Activated CD4-positive, alpha-beta T cell treated with anti-CD3 and anti-CD28 coated beads, Interleukin-2, amount 50 U/mL, for 24 hours (primary cell): ENCODE results near the gene CAV2.

Experiments used
- DNase-seq, 2 donors: peaks; one replicate each; pipeline ENCODE4 v3.0.0-alpha.2; 2020; ENCODE audit warnings: low read depth in 1 of 2, low spot score in 1 of 2

The CAV2 gene

DNA sequence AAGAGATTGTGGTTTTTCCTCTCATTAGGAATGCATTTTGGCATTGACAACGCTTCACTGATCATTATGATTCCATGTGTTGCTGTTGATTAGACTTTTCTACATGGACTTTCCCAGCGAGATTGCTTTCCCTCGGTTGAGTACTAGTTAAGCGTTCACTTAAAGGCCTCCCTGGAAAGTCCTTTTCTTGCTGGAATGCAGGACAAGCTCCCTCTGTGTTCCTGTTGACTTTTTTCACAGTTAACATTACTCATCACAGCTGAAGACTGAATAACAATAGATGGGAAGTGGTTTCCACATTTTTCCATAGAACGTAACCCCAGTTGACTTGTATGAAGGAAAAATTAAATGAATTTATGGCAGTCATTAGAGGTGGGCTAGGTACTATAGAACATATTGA, 22.7 kb downstream of the CAV2 start:
- DNase-seq: no peak

DNA sequence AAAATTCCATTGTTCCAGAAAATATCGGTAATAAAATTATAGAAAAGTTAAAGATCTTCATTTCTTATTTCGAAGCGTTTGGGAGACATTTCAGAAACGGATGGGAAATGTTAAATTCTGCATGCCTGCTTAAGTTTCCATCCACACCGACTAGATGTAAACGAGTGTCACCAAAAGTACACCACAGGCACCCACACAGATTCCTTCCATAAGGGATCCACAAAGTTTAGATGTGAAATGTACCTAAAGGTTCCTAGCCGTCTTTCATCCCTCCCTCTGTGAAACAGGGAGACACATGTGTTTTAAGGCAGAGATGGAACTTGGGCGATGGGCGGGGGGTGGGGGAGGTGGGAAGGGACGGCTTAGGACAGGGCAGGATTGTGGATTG, 24.7 kb downstream of the CAV2 start:
- DNase-seq: no peak

DNA sequence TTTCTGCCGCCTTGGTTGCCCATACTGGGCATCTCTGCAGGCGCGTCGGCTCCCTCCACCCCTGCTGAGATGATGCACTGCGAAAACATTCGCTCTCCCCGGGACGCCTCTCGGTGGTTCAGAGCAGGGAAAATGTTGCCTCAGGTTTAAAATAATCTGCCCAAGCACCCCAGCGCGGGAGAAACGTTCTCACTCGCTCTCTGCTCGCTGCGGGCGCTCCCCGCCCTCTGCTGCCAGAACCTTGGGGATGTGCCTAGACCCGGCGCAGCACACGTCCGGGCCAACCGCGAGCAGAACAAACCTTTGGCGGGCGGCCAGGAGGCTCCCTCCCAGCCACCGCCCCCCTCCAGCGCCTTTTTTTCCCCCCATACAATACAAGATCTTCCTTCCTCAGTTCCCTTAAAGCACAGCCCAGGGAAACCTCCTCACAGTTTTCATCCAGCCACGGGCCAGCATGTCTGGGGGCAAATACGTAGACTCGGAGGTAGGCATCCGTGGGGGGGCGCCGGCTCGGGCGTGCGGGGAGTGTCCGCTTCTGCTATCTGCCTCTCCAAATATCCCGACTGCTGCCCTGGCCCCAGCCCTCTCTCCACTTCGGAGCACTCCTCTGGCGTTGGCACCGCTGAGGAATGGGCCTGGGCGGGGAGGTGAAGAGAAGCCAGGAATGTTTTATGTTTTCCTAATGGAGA, 25.2 kb downstream of the CAV2 start, which contains the start of gene CAV1:
TSS of gene CAV1 (plus strand) at position 428 of the 689 bp plus-strand sequence. CDS start at position 455, 27 bp downstream.
- DNase-seq: no peak

DNA sequence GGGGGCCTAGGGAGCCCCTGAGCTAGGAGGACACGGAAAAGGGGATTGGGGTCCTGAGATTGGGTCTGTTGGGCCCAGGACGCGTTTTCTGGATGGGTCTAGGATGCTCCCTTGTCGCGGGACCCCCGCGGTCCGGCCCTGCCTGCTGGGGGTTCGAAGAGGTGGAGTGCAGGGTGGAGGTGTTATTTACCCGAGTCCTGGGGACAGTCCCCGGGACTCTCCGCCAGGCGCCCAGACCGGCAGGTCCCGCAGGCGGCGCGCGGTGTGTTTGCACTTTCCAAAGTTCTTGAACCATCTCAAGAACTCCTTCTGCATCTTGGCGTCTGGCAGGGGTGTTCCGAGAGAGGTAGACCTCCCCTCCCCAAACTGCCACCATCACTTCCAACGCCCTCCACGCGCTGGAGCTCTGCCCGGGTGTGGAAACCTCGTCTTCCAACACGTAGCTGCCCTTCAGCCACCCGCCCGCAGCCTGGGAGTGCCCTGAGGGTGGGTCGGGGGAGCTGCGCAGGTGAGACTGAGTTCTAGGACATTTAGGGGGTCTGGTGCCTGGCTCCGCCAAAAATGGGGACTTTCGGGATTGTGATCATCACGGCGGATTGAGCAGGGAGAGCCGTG, 25.9 kb downstream of the CAV2 start:
- DNase-seq: peak in 1 of 2 donors; percentile 2

DNA sequence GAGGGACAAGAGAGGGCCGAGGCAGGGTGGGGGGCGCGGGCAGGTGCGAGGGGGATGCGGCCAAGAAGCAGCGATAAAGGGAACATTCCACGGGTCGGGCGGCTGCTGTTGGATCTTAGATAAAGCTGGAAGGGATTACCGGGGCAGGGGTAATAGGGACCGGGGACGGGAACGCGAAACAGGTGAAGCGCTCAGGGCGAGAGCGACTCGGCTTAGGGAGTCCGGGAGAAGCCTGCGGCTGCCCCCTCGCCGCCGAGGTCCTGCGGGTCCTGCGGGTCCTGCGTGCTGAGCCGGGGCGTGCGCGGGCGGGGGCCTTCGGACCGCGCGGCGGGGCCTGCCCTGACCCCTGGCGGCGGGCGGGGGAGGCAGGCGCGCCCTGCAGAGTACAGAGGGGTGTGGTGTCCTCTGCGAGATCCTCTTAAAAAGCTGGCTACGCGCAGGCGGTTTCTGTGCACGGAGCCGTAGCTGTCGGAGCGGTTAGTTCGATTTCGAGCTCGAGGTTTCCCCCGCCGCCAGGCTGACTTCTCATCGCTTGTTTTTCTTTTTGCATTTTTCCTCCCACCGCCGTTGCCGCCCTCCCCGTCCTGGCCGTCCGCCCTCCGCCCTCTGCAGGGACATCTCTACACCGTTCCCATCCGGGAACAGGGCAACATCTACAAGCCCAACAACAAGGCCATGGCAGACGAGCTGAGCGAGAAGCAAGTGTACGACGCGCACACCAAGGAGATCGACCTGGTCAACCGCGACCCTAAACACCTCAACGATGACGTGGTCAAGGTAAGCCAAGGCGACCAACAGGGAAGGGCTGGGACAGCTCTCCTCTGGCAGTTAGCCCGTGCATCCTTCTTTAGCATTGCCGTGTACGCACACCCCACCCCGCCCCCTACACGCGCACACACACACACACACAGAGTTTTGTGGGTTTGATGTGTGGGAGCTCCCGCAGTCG, 26.6 kb downstream of the CAV2 start:
- DNase-seq: peak in 1 of 2 donors; percentile 24

DNA sequence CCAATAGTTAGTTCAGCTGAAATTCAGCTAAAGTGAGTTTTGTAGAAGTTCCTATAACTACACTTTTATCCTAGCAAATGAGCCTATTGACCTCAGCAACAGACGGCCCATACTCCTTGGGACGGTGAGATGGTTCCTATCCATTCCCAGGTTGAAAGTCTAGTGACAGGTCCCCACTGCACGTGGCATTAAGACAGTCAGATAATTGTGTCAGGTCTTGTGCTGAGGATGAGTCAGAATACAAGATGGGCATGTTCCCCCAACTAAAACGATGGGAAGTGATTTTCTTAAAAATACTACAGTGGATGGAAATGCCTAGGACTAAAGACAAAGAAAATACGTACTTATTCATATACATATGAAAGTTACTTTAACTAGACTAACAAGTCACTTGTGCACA, 27.4 kb downstream of the CAV2 start:
- no peak for DNase-seq

DNA sequence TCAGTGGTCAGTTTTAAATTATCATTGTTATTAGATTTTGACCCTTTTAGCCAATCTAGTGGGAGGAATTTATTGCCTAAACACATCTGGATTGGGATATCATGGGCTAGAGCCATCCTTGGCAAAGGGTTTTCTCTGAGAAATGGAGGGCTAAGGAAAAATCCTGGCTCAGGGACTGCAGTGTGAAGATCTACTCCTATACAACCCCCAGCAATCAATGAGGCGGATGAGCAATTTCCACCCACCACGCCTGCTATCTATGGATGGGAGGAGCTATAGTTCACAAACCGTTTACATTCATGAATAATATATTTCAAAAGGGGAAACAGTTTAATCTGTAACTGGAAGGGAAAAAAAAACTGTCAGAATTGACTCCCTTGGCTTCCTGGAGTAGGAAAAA, 28.0 kb downstream of the CAV2 start:
- DNase-seq: no peak

DNA sequence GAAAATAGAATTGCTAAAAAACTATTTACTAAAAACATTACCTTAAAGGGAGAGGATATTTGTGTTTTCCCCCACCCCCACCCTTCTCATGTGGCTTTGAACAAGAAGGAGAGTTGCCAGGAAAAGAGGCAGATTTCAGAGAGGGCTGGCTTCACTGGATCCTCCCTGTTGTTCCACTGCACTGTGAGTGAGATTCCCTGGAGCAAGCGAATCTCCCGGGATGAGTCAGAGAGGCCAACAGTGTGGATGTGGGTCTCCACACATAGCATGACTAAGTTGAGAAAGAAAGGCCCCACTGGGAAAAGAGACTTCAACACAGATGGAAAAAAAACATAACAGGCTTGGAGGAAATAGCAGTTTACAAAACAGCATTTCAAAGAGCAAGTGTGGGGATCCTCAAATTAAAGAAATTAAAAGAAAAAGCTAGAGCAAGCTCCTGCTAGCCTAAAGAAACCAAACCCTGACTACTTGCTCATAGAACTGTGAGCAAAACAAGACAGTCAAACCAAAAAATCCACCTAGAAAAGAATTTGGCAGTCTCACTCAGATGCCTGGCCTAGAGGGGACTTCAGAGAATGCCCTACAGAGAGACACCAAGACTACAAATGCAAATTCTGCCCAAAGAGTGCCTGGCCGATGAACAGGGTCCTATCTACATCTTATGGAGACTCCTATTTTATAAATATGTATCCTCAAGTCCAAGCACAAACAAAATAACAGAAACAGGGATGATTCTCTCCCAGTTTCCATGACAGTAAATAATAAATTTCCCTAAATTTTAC, 28.7 kb downstream of the CAV2 start:
- DNase-seq: no peak

DNA sequence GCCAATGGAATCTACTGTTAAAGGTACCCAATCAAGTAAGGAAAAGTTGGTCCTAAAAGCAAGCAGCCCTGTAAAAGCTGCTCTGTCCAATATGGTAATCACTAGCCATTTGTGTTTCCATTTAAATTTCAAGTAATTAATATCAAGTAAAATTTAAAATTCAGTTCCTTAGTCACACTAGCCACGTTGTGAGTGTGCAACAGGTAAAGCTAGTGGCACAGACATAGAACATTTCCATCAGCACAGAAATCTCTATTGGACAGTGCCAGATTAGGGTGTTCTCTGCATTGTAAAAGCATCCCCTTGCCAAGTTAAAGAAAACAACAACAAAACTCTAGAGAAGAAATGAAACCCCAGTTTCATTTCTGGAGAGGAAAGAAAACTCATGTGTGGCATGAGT, 29.7 kb downstream of the CAV2 start:
- DNase-seq: no peak

DNA sequence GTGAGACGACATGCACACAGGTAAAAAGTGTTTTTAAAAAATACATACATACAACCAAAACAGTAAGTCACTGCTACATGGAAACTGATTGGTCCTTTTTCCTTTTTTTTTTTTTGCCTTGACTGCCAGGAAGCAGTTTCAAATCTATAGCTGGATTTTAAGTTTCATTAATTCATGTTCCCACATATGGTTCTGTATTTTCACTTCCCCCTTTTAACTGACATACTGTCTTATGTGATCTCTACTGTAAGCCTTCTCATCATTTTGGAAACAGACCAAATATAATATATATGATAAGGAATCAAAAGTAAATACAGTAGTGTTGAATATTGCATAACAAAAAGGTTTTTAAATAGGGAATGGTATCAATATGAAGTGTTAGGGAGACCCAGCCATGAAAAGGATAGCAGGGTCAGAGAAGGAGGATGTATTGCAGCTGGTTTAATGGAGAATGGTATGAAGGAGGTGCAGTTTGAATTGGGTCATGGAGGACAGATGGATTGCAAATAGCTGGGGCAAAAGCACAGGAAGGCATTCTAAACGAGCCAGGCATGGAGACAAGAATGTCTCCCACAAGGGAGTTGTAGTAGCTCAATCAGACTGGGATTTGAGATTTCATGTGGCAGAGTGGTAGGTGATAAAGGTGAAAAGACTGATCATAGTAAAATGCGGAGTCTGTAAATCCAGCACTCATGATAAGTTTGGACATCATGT, 30.7 kb downstream of the CAV2 start:
- DNase-seq: no peak

DNA sequence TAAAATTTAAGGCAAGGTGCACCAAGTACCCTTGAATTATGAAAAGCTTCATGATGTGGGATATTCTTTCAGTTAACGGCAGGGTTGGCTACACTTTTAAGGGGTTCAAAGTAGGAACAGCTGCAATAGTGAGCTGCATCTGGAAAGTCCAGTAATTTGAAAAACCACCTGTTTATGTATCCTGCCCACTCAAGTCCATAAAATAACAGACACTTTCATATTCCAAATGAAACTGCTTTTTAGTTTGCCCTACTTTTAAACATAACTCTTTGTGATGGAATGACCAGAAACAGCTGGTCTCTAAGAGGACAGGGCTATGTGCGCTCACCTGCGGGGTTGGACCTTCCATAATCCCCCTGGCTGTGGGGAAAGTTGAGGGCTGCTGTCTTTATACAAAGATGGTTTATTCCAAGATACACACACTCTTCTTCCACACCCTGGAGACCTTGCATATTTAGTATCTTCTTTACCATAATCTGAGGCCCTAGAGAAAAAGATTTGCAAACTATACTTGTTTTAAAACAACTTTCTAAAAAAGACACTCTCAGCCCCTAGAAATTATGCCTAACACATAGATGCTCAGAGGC, 32.7 kb downstream of the CAV2 start:
- DNase-seq: no peak

DNA sequence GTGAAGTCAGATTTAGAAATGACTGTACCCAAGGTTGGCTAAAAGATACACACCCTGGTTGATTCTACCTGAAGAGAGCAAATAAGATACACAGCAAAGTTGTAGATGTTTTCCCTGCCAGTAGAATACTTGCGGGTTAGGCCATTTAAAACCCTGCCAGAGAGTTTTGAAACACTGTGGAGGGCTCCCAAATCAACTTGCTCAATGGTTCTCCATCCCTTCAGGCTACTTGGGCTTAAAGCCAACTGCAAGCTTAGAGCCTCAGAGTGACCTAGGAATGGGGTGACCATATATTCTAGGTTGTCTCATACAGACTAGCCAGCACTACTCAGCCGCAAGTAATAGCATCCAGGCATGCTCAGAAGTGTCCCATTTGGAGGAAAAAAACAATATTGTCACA, 35.3 kb downstream of the CAV2 start:
- DNase-seq: no peak

DNA sequence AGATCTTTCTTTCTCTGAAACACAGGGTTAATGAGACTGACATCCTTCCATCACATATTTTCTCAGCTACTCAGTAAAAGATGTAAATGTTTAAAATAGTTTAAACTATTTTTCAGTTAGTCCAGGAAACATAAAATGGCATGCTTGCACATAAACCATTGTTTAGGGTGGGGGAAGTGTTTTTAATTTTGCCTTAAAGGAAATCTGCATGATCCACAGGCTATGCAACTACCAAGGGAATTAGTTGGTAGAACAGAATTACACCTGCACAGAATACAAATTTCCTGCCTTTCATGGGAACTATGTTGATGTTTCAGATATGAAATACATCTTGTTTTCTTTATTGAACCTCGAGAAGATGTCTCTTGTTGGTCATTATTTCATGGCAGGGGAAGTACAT, 35.9 kb downstream of the CAV2 start:
- DNase-seq: no peak

DNA sequence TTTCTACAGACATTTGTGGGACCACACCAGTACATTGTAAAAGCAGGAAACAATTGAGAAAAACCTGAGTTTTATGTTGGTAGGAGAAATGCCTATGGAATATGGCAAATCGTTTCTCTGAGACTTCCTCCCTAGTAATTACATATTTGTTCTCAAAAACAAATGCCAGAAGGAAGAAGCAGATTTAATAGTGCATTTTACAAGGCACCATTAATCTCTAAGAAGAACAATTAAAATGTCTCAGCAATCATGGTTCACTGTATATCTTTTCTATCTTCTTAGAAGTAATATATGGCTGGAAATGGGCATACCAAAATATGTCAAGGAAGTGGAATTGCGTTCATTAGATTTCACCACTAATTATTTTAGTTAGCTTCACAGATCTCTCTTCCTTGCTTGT, 38.6 kb downstream of the CAV2 start:
- no peak for DNase-seq

DNA sequence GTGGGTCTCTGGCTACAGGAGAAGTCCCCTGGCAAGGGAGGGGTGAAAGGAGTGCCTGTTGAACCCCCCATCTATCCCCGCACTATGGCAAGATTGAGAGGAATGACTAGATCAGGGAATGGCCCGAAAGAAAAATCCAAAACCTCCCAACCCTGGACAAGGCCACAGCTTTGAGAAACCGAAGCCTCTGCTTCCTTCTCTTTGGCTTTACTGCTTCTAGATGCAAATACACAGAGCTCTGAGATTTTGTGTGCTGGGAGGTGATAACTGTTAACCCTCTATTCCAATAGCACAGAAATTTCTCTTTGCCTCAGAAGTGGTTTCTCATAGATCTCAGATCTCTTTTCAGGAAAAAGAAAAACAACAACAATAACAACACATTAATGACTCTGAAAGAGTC, 40.3 kb downstream of the CAV2 start:
- no peak for DNase-seq

DNA sequence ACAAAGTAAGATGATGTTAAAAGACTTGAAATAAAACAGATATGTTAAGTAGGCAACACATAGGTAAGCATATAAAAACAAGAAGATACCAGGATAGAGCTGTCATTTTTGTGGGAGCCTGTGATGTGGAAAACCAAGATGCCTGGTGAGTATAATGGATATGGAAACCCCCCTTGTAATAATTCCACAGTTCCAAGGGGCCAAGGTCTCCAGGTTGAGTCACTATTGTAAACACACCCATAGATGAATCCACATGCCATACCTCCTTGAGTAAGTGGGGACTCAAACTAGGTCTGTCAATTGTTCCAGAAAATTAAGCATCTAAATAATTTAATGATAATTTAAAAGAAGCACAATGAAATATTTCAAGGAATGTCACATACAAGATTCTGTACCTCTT, 41.2 kb downstream of the CAV2 start:
- no peak for DNase-seq

DNA sequence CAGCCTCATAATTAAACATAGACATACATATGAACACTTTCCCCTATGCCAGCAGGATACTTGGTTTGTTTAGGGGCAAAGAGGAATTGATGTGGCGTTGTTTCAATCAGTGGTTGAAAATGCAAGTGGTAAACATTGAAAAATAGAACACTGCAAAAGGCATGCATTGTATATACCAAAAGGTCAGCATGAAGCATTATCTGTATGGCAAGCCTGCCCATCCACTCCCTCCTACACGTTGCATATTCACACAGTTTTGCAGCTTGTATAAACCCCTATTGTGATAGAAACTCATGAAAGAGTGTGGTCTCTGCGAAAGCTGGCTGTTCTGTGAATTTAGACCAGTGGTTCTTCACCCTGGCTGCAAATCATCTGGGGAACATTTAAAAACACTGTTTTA, 42.4 kb downstream of the CAV2 start:
- no peak for DNase-seq

DNA sequence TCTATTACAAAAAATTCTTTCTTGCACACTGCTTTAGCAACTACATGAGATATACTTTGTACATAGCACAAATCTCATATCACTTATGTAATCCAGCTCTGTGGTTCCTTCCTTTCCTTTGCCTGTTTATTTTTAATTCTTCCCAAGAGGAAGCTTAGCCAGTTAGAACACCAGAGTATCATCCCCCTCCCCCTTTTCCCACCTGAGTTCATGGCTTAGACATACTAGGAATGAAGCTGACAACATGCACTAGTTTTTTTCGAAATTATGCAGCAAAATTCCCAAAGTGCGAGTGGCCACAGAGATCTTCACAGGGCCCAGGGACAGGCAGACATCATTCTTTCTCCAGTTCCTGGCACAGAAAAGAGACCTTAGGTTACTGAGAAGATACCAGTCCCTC, 43.1 kb downstream of the CAV2 start:
- DNase-seq: no peak

DNA sequence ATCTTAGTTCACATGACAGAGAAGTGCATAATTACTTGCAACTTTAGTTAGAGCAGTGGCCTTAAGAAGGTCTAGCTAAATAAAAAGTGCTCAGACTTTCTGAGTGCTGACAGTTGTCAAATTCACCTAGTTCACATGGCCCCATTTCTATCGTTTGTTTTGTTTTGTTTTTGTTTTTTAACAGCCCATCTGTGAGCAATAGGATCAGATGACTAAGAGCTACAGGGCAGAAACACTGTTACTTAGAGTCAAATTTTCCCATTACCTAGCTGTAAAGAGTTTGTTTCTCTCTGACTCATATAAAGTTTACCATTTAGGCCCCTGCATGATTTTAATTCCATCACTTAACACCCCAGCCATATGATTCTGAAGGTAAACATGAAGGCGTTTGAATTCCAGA, 44.1 kb downstream of the CAV2 start:
- no peak for DNase-seq

DNA sequence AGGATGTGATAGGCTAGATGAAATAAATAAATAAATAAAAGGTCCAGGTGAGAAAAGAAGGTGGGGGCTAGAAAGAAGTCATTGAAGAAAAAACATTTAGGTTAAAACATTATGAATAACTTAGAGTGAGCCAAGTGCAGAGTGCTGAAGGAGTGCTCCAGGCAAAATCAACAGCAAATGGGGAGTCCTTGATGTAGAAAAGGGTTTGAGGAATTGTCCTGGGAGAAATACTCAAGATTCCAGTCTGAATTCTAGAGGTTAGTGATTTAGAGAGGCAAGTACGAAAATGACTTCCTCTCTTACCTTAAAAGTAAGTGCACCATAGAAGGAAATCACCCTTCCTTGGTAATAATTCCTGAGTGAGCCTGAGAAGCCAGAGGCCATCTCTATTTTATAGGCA, 44.9 kb downstream of the CAV2 start:
- DNase-seq: no peak
